NCI-H524 treated with DMSO at 0.1 percent for 48 hours (cell line): ENCODE data around the gene AUH.

Experiments
- DNase-seq: peaks from one replicate; lab custom pipeline; 2025; lab: John Stamatoyannopoulos, UW

AUH gene

GRCh38 chr9:91295357-91295756, 66.4 kb downstream of the AUH start:
- no peak for DNase-seq

- no peak for DNase-seq
These were observed 69.9 kb downstream of the AUH start for GRCh38 chr9:91291866-91292265.

- no peak for DNase-seq
These were observed 72.5 kb downstream of the AUH start for GRCh38 chr9:91289244-91289643.

GRCh38 chr9:91285729-91286353, 75.9 kb downstream of the AUH start:
- DNase-seq: no peak

GRCh38 chr9:91282292-91282691, 79.4 kb downstream of the AUH start:
- no peak for DNase-seq

- DNase-seq: no peak
These were observed 82.2 kb downstream of the AUH start for GRCh38 chr9:91279296-91280204.

- no peak for DNase-seq
These were observed 85.2 kb downstream of the AUH start for GRCh38 chr9:91276513-91276912.

- DNase-seq: no peak
These were observed 86.1 kb downstream of the AUH start for GRCh38 chr9:91275655-91276054.

GRCh38 chr9:91274949-91275492, 86.7 kb downstream of the AUH start:
- DNase-seq: no peak

GRCh38 chr9:91273853-91274552, 87.7 kb downstream of the AUH start:
- no peak for DNase-seq

- no peak for DNase-seq
These were observed 90.6 kb downstream of the AUH start for GRCh38 chr9:91271156-91271555.

- no peak for DNase-seq
These were observed 91.7 kb downstream of the AUH start for GRCh38 chr9:91269907-91270491.

- DNase-seq: no peak
These were observed 95.3 kb downstream of the AUH start for GRCh38 chr9:91266448-91266847.

- DNase-seq: no peak
These were observed 96.2 kb downstream of the AUH start for GRCh38 chr9:91265514-91265913.

- no peak for DNase-seq
These were observed 100.3 kb downstream of the AUH start for GRCh38 chr9:91261417-91261816.

GRCh38 chr9:91259162-91259561, 102.6 kb downstream of the AUH start:
- no peak for DNase-seq

GRCh38 chr9:91258451-91258850, 103.3 kb downstream of the AUH start:
- DNase-seq: no peak

GRCh38 chr9:91256235-91256634, 105.5 kb downstream of the AUH start:
- no peak for DNase-seq

GRCh38 chr9:91255327-91255726, 106.4 kb downstream of the AUH start:
- no peak for DNase-seq

- no peak for DNase-seq
These were observed 108.2 kb downstream of the AUH start for GRCh38 chr9:91253488-91253887.

- DNase-seq: no peak
These were observed 113.0 kb downstream of the AUH start for GRCh38 chr9:91248707-91249106.

GRCh38 chr9:91247278-91247677, 114.4 kb downstream of the AUH start:
- no peak for DNase-seq
